DOHH2 (cell line): Measurements from ENCODE around the gene SLC22A2.

ENCODE experiments used
- H3F3A ChIP-seq: fragments of 200-600 bp; sonication (generic), shearing (Covaris generic); 2 replicates; pipeline ENCODE4 v1.6.0; 2016; ENCODE audit warnings: antibody characterized with exemption, mild to moderate bottlenecking; ENCODE audit not compliant: control insufficient read depth, insufficient read depth
- H3K27ac ChIP-seq: fragments of 200-600 bp; sonication (generic); 2 replicates; pipeline ENCODE4 v1.5.1; 2014; ENCODE audit warnings: low read depth, mild to moderate bottlenecking, low read length, moderate library complexity
- H3K27me3 ChIP-seq: fragments of 200-600 bp; sonication (generic); 2 replicates; pipeline ENCODE4 v1.6.1; 2014; ENCODE audit warnings: mild to moderate bottlenecking, low read length, mixed read lengths; ENCODE audit not compliant: control insufficient read depth
- H3K36me3 ChIP-seq: fragments of 200-600 bp; sonication (generic); 2 replicates; pipeline ENCODE4 v1.6.1; 2014; ENCODE audit warnings: mild to moderate bottlenecking, low read length, moderate library complexity, mixed read lengths; ENCODE audit not compliant: control insufficient read depth
- H3K4me1 ChIP-seq: fragments of 200-600 bp; sonication (generic); 2 replicates; pipeline ENCODE4 v1.6.1; 2014; ENCODE audit warnings: mild to moderate bottlenecking, low read length, mixed read lengths; ENCODE audit not compliant: control insufficient read depth
- H3K4me2 ChIP-seq: fragments of 200-600 bp; sonication (generic); 2 replicates; pipeline ENCODE4 v1.6.0; 2014; ENCODE audit warnings: mild to moderate bottlenecking, low read length, moderate library complexity
- H3K4me3 ChIP-seq: fragments of 200-600 bp; sonication (generic); 2 replicates; pipeline ENCODE4 v1.5.1; 2014; ENCODE audit warnings: mild to moderate bottlenecking, low read length, mixed read lengths
- H3K79me2 ChIP-seq: fragments of 200-600 bp; sonication (generic); 2 replicates; pipeline ENCODE4 v1.6.1; 2014; ENCODE audit warnings: mild to moderate bottlenecking, low read length, mixed read lengths; ENCODE audit not compliant: control insufficient read depth
- H3K9me2 ChIP-seq: fragments of 200-600 bp; sonication (generic); replicated peaks from 2 replicates; pipeline ENCODE4 v1.6.1; 2014; ENCODE audit warnings: mild to moderate bottlenecking, low read length, mixed read lengths; ENCODE audit not compliant: control insufficient read depth
- H3K9me3 ChIP-seq: fragments of 200-600 bp; sonication (generic); 2 replicates; pipeline ENCODE4 v1.6.1; 2014; ENCODE audit warnings: antibody characterized with exemption, low read length, mixed read lengths; ENCODE audit not compliant: control insufficient read depth, insufficient read depth
- H4K20me1 ChIP-seq: fragments of 200-600 bp; sonication (generic); 2 replicates; pipeline ENCODE4 v1.6.0; 2014; ENCODE audit warnings: low read depth, mild to moderate bottlenecking, antibody characterized with exemption, low read length, moderate library complexity; ENCODE audit not compliant: control insufficient read depth, insufficient read depth
- EZH2phosphoT487 ChIP-seq: fragments of 200-600 bp; sonication (generic); IDR thresholded peaks from 2 replicates; pipeline ENCODE4 v1.6.1; 2017; ENCODE audit warnings: borderline replicate concordance, mild to moderate bottlenecking, antibody characterized with exemption, low read length, moderate library complexity, mixed read lengths
- TF ChIP-seq, protein P1 (sequence below): fragments of 200-600 bp; sonication (generic); IDR thresholded peaks from one replicate; pipeline ENCODE4 v1.5.1; 2014; ENCODE audit warnings: antibody characterized with exemption, mild to moderate bottlenecking, low read depth, low read length; ENCODE audit not compliant: poor library complexity, severe bottlenecking

The SLC22A2 gene

DNA sequence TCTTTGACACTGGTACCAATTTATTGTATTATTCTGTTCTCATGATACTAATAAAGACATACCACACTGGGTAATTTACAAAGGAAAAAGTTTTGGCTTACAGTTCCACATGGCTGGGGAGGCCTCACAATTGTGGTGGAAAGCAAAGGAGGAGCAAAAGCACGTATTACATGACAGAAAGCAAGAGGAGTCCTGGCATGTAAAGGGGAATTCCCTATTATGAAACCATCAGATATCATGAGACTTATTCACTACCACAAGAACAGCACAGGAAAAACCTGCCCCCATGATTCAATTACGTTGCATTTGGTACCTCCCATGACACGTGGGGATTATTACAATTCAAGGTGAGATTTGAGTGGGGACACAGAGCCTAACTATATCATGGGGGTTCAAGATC lies 43.4 kb downstream of the SLC22A2 start:
- no peaks in the 10 kb centered on the region for H3K9me3 ChIP-seq
- H3K27me3 ChIP-seq = no peaks in the 10 kb centered on the region
- no peaks in the 10 kb centered on the region for H3K79me2 ChIP-seq
- H3K27ac ChIP-seq = no peak overlapping the region
- H3K9me2 ChIP-seq = no peaks in the 10 kb centered on the region
- no peak for TF ChIP-seq EZH2phosphoT487
- TF ChIP-seq, protein P1, sequence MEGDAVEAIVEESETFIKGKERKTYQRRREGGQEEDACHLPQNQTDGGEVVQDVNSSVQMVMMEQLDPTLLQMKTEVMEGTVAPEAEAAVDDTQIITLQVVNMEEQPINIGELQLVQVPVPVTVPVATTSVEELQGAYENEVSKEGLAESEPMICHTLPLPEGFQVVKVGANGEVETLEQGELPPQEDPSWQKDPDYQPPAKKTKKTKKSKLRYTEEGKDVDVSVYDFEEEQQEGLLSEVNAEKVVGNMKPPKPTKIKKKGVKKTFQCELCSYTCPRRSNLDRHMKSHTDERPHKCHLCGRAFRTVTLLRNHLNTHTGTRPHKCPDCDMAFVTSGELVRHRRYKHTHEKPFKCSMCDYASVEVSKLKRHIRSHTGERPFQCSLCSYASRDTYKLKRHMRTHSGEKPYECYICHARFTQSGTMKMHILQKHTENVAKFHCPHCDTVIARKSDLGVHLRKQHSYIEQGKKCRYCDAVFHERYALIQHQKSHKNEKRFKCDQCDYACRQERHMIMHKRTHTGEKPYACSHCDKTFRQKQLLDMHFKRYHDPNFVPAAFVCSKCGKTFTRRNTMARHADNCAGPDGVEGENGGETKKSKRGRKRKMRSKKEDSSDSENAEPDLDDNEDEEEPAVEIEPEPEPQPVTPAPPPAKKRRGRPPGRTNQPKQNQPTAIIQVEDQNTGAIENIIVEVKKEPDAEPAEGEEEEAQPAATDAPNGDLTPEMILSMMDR = no peak
- H3K4me1 ChIP-seq = no peaks in the 10 kb centered on the region
- no peak overlapping the region for H3K4me2 ChIP-seq
- H3F3A ChIP-seq = no peaks in the 10 kb centered on the region
- H4K20me1 ChIP-seq = no peaks in the 10 kb centered on the region
- H3K4me3 ChIP-seq = no peak overlapping the region
- no peaks in the 10 kb centered on the region for H3K36me3 ChIP-seq

DNA sequence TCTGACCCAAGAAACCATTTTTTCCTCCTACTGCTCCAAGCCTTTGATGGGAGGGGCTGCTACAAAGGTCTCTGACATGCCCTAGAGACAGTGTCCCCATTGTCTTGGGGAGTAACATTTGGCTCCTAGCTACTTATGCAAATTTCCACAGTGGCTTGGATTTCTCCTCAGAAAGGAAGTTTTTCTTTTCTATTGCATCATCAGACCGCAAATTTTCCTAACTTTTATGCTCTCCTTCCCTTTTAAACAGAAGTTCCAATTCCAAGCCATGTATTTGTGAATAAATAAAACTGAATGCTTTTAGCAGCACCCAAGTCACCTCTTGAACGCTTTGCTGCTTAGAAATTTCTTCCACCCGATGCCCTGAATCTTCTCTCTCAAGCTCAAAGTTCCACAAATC lies 51.0 kb downstream of the SLC22A2 start:
- no peaks in the 10 kb centered on the region for H3F3A ChIP-seq
- H3K9me3 ChIP-seq = no peaks in the 10 kb centered on the region
- no peak overlapping the region for H3K27ac ChIP-seq
- no peaks in the 10 kb centered on the region for H3K27me3 ChIP-seq
- no peaks in the 10 kb centered on the region for H3K36me3 ChIP-seq
- H3K9me2 ChIP-seq = no peaks in the 10 kb centered on the region
- no peak for TF ChIP-seq EZH2phosphoT487
- TF ChIP-seq, protein P1 = no peak
- no peaks in the 10 kb centered on the region for H3K79me2 ChIP-seq
- no peaks in the 10 kb centered on the region for H4K20me1 ChIP-seq
- no peak overlapping the region for H3K4me2 ChIP-seq
- H3K4me3 ChIP-seq = no peak overlapping the region
- H3K4me1 ChIP-seq = no peaks in the 10 kb centered on the region

DNA sequence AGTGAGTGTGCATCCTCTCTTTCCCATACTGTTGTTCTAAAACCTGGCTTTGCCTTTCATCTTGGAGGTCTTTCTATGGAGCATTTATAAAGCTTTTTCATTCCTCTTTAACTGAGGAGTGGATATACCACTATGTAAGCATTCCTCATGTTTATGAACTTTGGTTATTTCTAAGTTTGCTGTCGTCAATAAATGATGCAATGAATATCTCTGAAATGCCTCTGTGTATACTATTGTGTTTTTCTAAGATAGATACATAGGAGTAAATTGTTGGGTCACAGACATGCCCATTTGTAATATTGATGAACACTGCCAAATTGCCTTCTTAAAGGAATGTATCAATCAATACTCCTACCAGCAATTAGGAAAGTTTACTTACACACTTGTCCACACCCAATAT lies 53.9 kb downstream of the SLC22A2 start:
- Histone ChIP-seq H3K4me3 (no peak overlapping the region), H3K9me2 (no peaks in the 10 kb centered on the region), H3K4me1 (no peaks in the 10 kb centered on the region), H3K79me2 (no peaks in the 10 kb centered on the region), H3K4me2 (no peak overlapping the region), H4K20me1 (no peaks in the 10 kb centered on the region), H3K27ac (no peak overlapping the region), H3K27me3 (no peaks in the 10 kb centered on the region), H3K36me3 (no peaks in the 10 kb centered on the region), H3K9me3 (no peaks in the 10 kb centered on the region), H3F3A (no peaks in the 10 kb centered on the region)
- TF ChIP-seq, protein P1 = no peak
- no peak for TF ChIP-seq EZH2phosphoT487

DNA sequence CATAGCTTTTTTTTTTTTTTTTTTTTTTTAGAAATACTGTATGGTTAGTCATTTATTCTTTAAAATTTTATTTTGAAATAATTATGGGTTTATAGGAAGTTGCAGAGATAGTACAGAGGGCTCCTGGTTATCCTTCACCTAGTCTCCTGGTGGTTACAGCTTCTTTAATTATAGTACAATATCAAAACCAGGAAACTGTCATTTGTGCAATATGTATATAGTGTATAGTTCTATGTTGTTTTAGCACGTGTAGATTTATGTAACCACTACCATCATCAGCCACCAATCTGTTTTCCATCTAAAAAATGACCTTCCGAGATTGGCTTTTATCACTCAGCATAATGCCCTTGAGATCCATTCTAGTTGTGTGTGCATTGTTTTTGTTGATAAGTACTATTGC lies 54.7 kb downstream of the SLC22A2 start:
- H3K27ac ChIP-seq = no peak overlapping the region
- H3K9me3 ChIP-seq = no peaks in the 10 kb centered on the region
- H3K9me2 ChIP-seq = no peaks in the 10 kb centered on the region
- H3K36me3 ChIP-seq = no peaks in the 10 kb centered on the region
- no peaks in the 10 kb centered on the region for H3F3A ChIP-seq
- no peaks in the 10 kb centered on the region for H3K4me1 ChIP-seq
- no peak overlapping the region for H3K4me3 ChIP-seq
- H3K79me2 ChIP-seq = no peaks in the 10 kb centered on the region
- no peak overlapping the region for H3K4me2 ChIP-seq
- no peaks in the 10 kb centered on the region for H4K20me1 ChIP-seq
- TF ChIP-seq EZH2phosphoT487 = no peak
- TF ChIP-seq, protein P1 = no peak
- no peaks in the 10 kb centered on the region for H3K27me3 ChIP-seq
